Left colon (tissue), 2 donors: Measurements from ENCODE around the gene CDHR2. TPM values are rescaled to one million over a fixed set of nuclear protein-coding genes. Genes with fewer than 3 reads are reported as not detected.

Experiments
- ATAC-seq: fragments of 200-7000 bp; cut with Tn5 transposase; one replicate; pipeline ENCODE4 v1.9.1; 2020; ENCODE audit warnings: mild to moderate bottlenecking, moderate library complexity
- DNase-seq, 2 donors: peaks; one replicate each; pipeline ENCODE4 v3.0.0-alpha.2; 2020
- intact Hi-C, 2 donors: fragments of 100-400 bp; cut with DNase I in 1 of 2; cut with micrococcal nuclease in 1 of 2; formaldehyde crosslinking; loops; one replicate each; pipeline versions ENCODE4 v1.11.2 to v1.14.0; 2022; cut with DNase I, micrococcal nuclease
- total RNA-seq, 2 donors: library from RNA; stranded (reverse); fragmentation: NEBNext Ultra II Directional; extraction: Animal tissue kit (Norgen Biotek cat#: 25700); gene quantifications; one replicate each; pipeline ENCODE4 v1.2.1, GENCODE V29; 2021
- donor health status: DM: no; HTN: no; CAD: no.
- donor health status: DM: yes; HTN: yes; CAD: no.

CDHR2 gene
- total RNA-seq, 2 donors from 2014 or later = 93.4 to 141 TPM

- intact Hi-C loops = no loop called here
- no peak for ATAC-seq
Measured at GRCh38 chr5:176608937-176609723, 60.0 kb downstream of the CDHR2 start.

DNA sequence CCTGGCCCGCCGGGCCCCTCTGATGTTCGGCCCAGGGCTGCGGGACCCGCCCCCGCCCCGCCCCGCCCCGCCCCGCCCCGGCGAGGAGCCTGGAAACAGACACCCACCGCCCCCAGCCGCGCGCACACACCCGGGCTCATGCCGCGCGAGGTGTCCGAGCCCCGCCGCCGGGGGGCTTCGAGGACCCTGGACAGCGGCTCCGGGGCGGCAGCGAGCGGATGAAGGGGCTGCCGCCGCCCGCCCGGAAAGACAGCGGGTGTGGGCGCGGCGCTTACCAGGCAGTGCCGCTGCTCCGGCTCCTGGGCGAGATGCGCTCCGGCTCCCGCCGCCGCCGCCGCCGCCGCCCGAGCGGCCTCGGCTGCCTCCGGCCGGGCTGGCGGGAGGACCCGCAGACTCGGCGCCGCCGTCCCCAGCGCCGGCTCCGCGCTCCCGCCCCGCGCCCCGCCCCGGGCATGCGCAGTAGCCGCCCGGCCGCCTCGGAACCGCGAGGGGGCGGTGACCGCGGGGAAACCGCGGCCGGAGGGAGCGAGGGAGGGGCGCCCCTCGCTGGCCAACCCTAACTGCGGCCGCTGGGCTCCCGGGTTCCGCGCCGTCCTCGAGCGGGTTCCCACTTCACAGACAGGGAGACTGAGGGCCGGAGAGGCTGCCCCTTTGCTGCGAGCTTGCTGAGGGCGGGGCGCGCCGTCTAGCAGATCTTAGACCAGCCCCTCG is 60.7 kb downstream of the CDHR2 start, which contains the start of gene GPRIN1:
Gene GPRIN1, minus strand, starts transcription at position 433 of the 711 bp plus-strand sequence. CDS start 10,322 bp downstream, outside the sequence.
- DNase-seq = peak in 1 of 2 donors; percentile 57
- intact Hi-C loops = no loop called here
- ATAC-seq = peak; percentile 88

More at GRCh38 chr5:176608937-176609723, 60.0 kb downstream of the CDHR2 start:
- no peak for DNase-seq

DNA sequence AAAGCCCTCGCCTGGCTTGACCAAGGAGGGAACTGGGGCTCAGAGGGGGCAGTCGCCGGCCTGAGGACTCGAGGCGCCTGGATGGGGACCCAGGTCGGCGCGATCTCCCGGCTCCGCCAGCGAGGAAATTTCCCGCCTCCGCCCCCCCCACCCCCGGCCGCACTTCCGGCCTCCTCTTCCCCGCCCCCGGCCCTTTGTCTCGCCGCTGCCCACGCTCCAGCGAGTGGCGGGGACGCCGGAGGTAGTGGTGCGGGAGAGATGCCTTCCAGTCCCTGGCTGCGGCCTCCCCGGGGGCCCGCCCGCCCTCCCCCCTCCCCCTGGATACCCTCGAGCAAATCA is 61.3 kb downstream of the CDHR2 start:
- ATAC-seq (peak; percentile 34), DNase-seq (no peak)
- intact Hi-C loops = no loop called here

DNA sequence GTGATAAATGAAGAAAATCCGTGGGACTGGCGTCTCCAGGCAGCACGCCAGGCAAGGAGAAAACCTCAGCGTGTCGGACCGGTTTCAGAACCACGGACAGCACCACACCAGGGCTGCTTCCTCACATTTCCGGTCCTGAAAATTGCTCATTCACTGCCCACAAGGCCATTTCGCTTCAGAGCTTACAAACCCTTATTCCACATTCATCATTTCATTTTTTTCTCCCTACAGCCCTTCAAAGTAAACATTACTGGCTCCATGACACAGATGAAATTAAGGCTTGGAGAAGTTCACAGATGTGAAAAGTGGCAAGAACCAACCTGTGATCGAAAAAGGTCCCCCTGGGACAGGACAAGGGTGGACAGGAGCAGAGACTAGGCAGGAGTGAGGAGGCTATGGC is 62.3 kb downstream of the CDHR2 start:
- ATAC-seq = peak; percentile 51
- intact Hi-C loops = no loop called here
- DNase-seq = peak; percentile 61 to 84

- intact Hi-C loops = no loop called here
- ATAC-seq (no peak), DNase-seq (no peak)
Measured at GRCh38 chr5:176612008-176612407, 62.9 kb downstream of the CDHR2 start.

DNA sequence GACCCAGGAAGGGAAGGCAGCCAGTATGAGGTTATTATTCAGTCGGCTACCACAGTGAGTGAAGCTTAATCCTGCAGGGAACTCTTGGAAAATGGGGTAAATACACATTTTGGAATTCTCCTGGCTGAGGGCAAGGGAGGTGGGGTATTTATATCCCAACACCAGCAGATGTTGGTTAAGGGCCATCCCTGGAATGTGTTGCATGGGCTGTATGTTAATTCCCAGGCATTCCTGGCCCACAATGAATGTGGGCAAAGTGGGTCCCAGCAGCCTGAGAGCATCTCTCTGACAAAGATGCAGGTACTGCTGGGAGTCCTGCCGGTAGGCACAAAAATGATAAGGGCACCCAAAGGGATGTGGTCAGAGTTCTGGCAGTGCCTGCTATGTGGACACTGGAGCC is 63.7 kb downstream of the CDHR2 start:
- intact Hi-C loops = no loop called here
- ATAC-seq = no peak
- DNase-seq = no peak

DNA sequence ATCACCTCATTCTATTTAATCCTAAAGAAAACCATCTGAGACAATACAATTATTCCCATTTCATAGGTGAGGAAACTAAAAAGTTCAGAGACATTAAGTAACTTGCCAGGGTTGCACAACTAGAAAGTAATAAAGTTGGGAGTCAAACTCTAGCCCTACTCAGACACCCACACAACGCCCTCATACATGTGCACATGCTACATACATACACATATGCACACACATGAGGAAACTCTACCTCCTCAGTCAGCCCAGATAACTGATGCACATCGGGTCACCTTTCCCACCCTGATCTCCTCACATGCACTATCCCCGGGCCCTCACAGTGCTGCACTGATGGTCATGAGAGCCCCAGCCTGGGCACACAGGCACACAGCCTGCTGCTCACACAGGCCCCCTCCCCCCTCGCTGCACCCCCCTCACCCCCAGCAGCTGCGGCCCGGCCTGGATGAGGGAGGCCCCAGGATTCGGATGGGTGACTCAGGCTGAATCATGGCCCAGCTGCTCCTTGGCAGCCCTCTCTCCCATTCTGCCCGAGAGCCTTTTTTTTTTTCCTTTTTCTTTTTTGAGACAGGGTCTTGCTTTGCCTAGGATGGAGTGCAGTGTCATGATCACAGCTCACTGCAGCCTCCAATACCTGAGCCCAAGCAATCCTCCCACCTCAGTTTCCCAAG is 65.8 kb downstream of the CDHR2 start:
- no peak for ATAC-seq
- intact Hi-C loops = no loop called here
- DNase-seq = no peak

DNA sequence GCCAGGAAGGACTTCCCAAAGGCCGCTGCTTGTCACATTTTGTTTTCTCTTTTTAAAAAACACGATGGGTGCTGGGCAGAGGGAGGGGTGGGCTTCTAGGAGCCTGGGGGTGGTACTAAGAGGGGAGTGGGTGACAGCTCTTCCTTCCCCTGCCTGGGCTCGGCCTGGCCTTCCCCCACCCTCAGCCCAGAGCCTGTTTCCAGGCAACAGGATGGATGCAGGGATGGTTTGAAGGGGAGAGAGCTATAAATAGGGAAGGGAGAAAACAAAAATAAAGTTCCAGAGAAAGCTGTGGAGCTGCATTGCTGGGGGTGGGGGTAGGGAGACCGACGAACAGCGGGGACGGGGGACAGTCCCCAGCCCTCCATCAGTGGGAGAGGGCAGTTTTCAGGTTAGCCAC is 67.4 kb downstream of the CDHR2 start:
- ATAC-seq = no peak
- DNase-seq = no peak
- intact Hi-C loops = no loop called here

GRCh38 chr5:176618783-176619182 is 69.6 kb downstream of the CDHR2 start:
- no peak for ATAC-seq
- intact Hi-C loops = no loop called here
- no peak for DNase-seq

GRCh38 chr5:176619203-176619568 is 70.0 kb downstream of the CDHR2 start:
- peak; percentile 56 to 74 for DNase-seq
- intact Hi-C loops = no loop called here
- peak; percentile 90 for ATAC-seq

DNA sequence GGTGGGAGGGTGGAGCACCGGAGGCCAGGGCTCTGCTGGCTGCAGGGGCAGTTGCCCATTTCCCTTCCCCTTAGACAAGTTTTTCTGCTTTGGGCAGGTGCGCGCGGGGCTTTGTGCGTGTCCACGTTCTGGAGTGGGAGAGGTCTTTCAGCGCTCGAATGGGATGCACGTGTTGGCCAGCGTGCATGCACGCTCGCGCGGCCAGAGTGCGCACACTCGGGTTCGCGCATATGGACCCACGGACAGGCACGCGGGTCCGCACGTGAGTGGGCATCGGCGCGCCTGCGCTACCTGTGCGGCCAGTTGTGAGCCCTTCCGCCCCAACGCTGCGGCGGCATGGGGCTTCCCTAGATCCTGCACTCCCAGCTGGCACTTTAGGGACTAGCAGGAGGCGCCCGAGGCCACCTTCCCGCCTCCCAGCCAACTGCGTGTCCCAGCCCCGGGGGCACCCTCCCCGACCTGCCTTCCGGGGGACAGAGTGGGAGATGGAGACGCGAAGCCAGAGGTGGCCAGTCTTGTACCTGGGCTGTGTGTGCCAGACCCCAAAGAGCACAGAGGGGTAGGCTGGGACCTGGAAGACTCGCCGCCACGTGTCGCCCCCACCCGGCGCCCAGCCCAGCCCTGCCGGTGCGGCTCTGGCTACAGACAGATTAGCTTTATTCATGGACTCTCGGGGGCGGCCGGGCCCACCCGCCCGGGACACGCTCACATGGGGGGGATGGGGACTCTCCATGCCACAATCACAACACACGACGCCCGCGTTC is 70.6 kb downstream of the CDHR2 start:
- ATAC-seq (no peak), DNase-seq (no peak)
- intact Hi-C loops = no loop called here

GRCh38 chr5:176620333-176620981 is 71.3 kb downstream of the CDHR2 start:
- DNase-seq = no peak
- ATAC-seq = peak; percentile 11
- intact Hi-C loops = no loop called here

- intact Hi-C loops = no loop called here
- DNase-seq = no peak
- ATAC-seq = no peak
Measured at GRCh38 chr5:176621661-176622079, 72.5 kb downstream of the CDHR2 start.

DNA sequence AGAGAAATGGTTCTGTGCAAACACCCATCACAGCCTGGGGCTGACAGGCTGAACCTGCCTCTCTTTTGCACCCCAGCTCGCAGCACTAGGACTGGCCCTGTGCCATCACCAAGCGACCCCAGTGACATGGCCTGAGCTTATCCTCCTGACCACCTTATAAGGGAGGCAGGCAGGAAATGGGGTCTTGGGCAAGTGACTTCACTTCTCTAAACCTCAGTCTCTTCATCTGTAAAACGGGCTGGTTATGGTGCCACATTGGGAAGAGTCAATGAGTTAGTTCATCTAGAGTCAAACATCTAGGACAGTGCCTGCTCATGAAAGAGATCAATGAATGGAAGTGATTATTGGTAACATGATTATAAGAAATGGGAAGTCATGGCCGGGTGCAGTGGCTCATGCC is 75.0 kb downstream of the CDHR2 start:
- DNase-seq (no peak), ATAC-seq (no peak)
- intact Hi-C loops = no loop called here

DNA sequence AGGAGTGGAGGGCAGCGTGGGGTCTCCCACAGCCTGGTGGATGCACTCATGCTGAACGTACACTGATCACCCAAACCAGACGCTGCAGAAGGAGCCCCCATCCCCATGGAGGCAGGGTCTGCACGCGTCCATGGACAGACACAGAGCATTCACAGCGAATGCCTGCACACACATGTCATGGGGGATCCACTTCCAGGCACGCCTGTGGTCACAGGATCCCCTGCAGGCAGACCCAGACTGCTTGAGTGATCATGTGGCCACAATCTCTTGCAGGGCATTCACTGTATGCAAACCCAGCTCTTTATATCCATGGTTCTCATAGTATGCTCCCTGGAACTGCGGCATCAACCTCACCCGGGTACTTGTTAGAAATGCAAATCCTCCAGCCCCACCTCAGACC is 75.8 kb downstream of the CDHR2 start:
- DNase-seq (no peak), ATAC-seq (no peak)
- intact Hi-C loops = no loop called here

DNA sequence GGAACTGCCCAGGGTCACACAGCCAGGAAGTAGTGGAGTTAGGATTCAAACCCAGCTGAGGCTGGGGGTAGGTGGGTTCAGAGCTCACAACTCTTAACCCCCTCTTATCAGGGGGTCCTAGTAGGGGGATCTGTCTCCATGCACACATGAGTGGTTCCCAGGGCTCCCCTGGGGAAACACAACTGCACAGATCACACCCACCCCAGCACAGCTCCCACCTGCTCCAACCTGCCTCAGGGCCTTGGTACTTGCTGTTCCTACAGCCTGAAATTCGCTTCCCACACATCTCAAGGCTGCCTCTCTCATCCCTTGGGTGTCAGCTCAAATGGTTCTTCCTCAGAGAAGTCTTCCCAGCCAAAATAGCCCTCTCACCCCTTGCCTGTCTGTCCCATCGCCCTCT is 76.4 kb downstream of the CDHR2 start:
- intact Hi-C loops = no loop called here
- ATAC-seq (no peak), DNase-seq (no peak)

GRCh38 chr5:176625966-176626875 is 77.1 kb downstream of the CDHR2 start:
- intact Hi-C loops = no loop called here
- peak; percentile 96 for ATAC-seq
- peak; percentile 50 to 67 for DNase-seq

DNA sequence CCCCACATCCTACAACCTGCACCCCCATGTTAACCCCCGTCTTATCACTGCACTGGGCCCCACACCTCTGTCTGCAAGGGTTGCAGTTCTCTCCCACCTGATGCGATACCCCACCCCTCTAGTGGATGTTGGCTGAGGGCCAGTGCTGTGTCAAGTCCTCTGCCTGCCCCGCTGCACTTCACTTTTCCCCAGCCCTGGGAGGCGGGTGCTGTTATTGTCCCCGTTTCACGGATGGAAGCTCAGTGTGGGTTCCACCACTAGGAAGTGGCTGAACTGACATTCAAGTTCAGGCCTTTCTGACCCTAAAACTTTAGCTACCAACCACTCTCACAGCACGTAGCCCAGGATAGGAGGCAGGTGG is 77.7 kb downstream of the CDHR2 start:
- intact Hi-C loops = no loop called here
- DNase-seq (no peak), ATAC-seq (no peak)
